Nephron (organoid): ENCODE results near the gene KIAA1217.

ENCODE experiments used
- H3K27ac Mint-ChIP-seq, 3 experiments: 2 replicates each; pipeline ENCODE4 v1.8.0; 2020; ENCODE audit warnings: mixed read lengths in 3 of 3, mild to moderate bottlenecking in 2 of 3, moderate library complexity in 1 of 3
- H3K27me3 Mint-ChIP-seq: 2 replicates; pipeline ENCODE4 v1.8.0; 2021; ENCODE audit warnings: low read depth, mild to moderate bottlenecking, moderate library complexity, mixed read lengths
- H3K36me3 Mint-ChIP-seq: 2 replicates; pipeline ENCODE4 v1.8.0; 2020; ENCODE audit warnings: low read depth, mixed read lengths
- H3K4me1 Mint-ChIP-seq: 2 replicates; pipeline ENCODE4 v1.8.0; 2020; ENCODE audit warnings: mixed read lengths
- H3K4me3 Mint-ChIP-seq, 3 experiments: 2 replicates each; pipeline ENCODE4 v1.8.0; 2020; ENCODE audit warnings: mild to moderate bottlenecking in 3 of 3, mixed read lengths in 3 of 3, moderate library complexity in 2 of 3
- H3K9me3 Mint-ChIP-seq: 2 replicates; pipeline ENCODE4 v1.8.0; 2020; ENCODE audit warnings: mixed read lengths
- CTCF ChIP-seq, 3 experiments: fragments of 200-600 bp; sonication (generic); IDR thresholded peaks; one replicate each; pipeline ENCODE4 v1.5.0; 2021; ENCODE audit warnings: antibody characterized with exemption in 3 of 3; ENCODE audit not compliant: unreplicated experiment in 3 of 3

The KIAA1217 gene

GRCh38 chr10:24339387-24339786 lies 130.4 kb downstream of the KIAA1217 start:
- no peaks in the 10 kb centered on the region for H3K9me3 Mint-ChIP-seq
- no peak overlapping the region for H3K4me3 Mint-ChIP-seq
- no peaks in the 10 kb centered on the region for H3K27me3 Mint-ChIP-seq
- no peak for TF ChIP-seq CTCF (IDR thresholded peaks at IDR 0.05; ENCODE audit: unreplicated experiment in 3 of 3)
- H3K27ac Mint-ChIP-seq, result no peak overlapping the region
- peaks cover 39% of the 10 kb centered on the region for H3K4me1 Mint-ChIP-seq
- peaks cover 31% of the 10 kb centered on the region for H3K36me3 Mint-ChIP-seq

GRCh38 chr10:24340446-24340845 lies 131.5 kb downstream of the KIAA1217 start:
- H3K27me3 Mint-ChIP-seq, result no peaks in the 10 kb centered on the region
- peaks cover 34% of the 10 kb centered on the region for H3K36me3 Mint-ChIP-seq
- no peak for TF ChIP-seq CTCF (IDR thresholded peaks at IDR 0.05; ENCODE audit: unreplicated experiment in 3 of 3)
- H3K9me3 Mint-ChIP-seq, result no peaks in the 10 kb centered on the region
- peaks cover 44% of the 10 kb centered on the region for H3K4me1 Mint-ChIP-seq
- no peak overlapping the region for H3K4me3 Mint-ChIP-seq
- peak overlapping the region; percentile 4 to 62 (median 50) for H3K27ac Mint-ChIP-seq

GRCh38 chr10:24340883-24341282 lies 131.9 kb downstream of the KIAA1217 start:
- Mint-ChIP-seq H3K9me3 (no peaks in the 10 kb centered on the region), H3K4me1 (peaks cover 45% of the 10 kb centered on the region), H3K4me3 (no peak overlapping the region)

DNA sequence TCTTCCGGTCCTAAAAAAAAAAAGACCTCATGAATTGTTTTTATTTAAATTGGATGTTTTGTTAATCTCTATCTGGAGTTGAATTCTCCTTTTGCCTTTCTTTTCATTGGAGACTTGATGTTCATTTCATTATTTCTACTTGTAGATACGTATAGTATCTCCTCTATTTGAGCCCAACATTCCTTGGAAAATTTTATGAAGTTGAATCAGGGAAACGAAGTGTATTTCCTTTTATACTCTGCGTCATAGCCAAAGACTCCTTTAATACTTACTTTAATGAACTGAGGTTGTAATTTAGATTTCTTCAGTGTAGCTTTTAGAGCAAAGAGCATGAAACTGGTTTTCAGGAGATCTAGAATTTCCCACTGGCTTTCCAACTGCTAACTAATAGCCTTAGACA lies 132.4 kb downstream of the KIAA1217 start:
- H3K27me3 Mint-ChIP-seq, result no peaks in the 10 kb centered on the region
- peaks cover 45% of the 10 kb centered on the region for H3K4me1 Mint-ChIP-seq
- H3K9me3 Mint-ChIP-seq, result no peaks in the 10 kb centered on the region
- H3K27ac Mint-ChIP-seq, result peak overlapping the region; percentile 4 to 62 (median 50)
- peaks cover 37% of the 10 kb centered on the region for H3K36me3 Mint-ChIP-seq
- no peak for TF ChIP-seq CTCF (IDR thresholded peaks at IDR 0.05; ENCODE audit: unreplicated experiment in 3 of 3)
- H3K4me3 Mint-ChIP-seq, result no peak overlapping the region

More at GRCh38 chr10:24340883-24341282, 131.9 kb downstream of the KIAA1217 start:
- peaks cover 37% of the 10 kb centered on the region for H3K36me3 Mint-ChIP-seq
- peak overlapping the region; percentile 4 to 62 (median 50) for H3K27ac Mint-ChIP-seq
- no peak for TF ChIP-seq CTCF (IDR thresholded peaks at IDR 0.05; ENCODE audit: unreplicated experiment in 3 of 3)
- H3K27me3 Mint-ChIP-seq, result no peaks in the 10 kb centered on the region

GRCh38 chr10:24341897-24342296 lies 133.0 kb downstream of the KIAA1217 start:
- Mint-ChIP-seq H3K27me3 (no peaks in the 10 kb centered on the region), H3K36me3 (peaks cover 31% of the 10 kb centered on the region), H3K4me3 (no peak overlapping the region), H3K9me3 (no peaks in the 10 kb centered on the region), H3K4me1 (peaks cover 45% of the 10 kb centered on the region), H3K27ac (peak overlapping the region in 1 of 3 experiments; percentile 62)
- TF ChIP-seq CTCF (IDR thresholded peaks at IDR 0.05; ENCODE audit: unreplicated experiment in 3 of 3), result no peak

- no peaks in the 10 kb centered on the region for H3K9me3 Mint-ChIP-seq
- no peak for TF ChIP-seq CTCF (IDR thresholded peaks at IDR 0.05; ENCODE audit: unreplicated experiment in 3 of 3)
- H3K4me3 Mint-ChIP-seq, result no peak overlapping the region
- peaks cover 53% of the 10 kb centered on the region for H3K4me1 Mint-ChIP-seq
- H3K27ac Mint-ChIP-seq, result peak overlapping the region; percentile 9 to 82 (median 54)
- H3K27me3 Mint-ChIP-seq, result no peaks in the 10 kb centered on the region
- peaks cover 35% of the 10 kb centered on the region for H3K36me3 Mint-ChIP-seq
Measured at GRCh38 chr10:24343686-24344085, 134.7 kb downstream of the KIAA1217 start.
